Activated T-helper 1 cell treated with Interleukin-2 at 50 U/mL for 16 hours (primary cell): ENCODE measurements around the gene OR7G3.

Experiments
- DNase-seq: peaks from one replicate; pipeline ENCODE4 v3.0.0-alpha.2; 2020; ENCODE audit warnings: low read depth

The OR7G3 gene

GRCh38 chr19:9126900-9127405 is at the start of gene OR7G3:
Gene OR7G3 (minus strand): TSS chr19:9126950. CDS start chr19:9126950, 0 bp downstream.
- no peak for DNase-seq

GRCh38 chr19:9175326-9175725 is 48.6 kb upstream of the OR7G3 start:
- no peak for DNase-seq

GRCh38 chr19:9171393-9171991 is 44.7 kb upstream of the OR7G3 start:
- DNase-seq = no peak

- DNase-seq = no peak
These were observed 40.1 kb upstream of the OR7G3 start for GRCh38 chr19:9166846-9167245.

GRCh38 chr19:9165261-9165660 is 38.5 kb upstream of the OR7G3 start:
- DNase-seq = no peak

- DNase-seq = no peak
These were observed 34.7 kb upstream of the OR7G3 start for GRCh38 chr19:9161427-9161826.

- no peak for DNase-seq
These were observed 33.1 kb upstream of the OR7G3 start for GRCh38 chr19:9159891-9160290.

- no peak for DNase-seq
These were observed 29.6 kb upstream of the OR7G3 start for GRCh38 chr19:9156304-9156703.

- DNase-seq = no peak
These were observed 28.8 kb upstream of the OR7G3 start for GRCh38 chr19:9155591-9155990.

- DNase-seq = no peak
These were observed 24.6 kb upstream of the OR7G3 start for GRCh38 chr19:9151367-9151766.

- DNase-seq = no peak
These were observed 23.9 kb upstream of the OR7G3 start for GRCh38 chr19:9150650-9151049.

GRCh38 chr19:9149997-9150396 is 23.2 kb upstream of the OR7G3 start:
- DNase-seq = no peak

- no peak for DNase-seq
These were observed 21.9 kb upstream of the OR7G3 start for GRCh38 chr19:9148697-9149096.

GRCh38 chr19:9146882-9147281 is 20.1 kb upstream of the OR7G3 start:
- no peak for DNase-seq

GRCh38 chr19:9144920-9145319 is 18.2 kb upstream of the OR7G3 start:
- no peak for DNase-seq

- DNase-seq = peak; percentile 77
These were observed 13.6 kb upstream of the OR7G3 start, which contains the start of gene ZNF317 for GRCh38 chr19:9140159-9140874. Gene ZNF317 (plus strand): TSS chr19:9140397. CDS start chr19:9156017, 15,620 bp downstream.

- DNase-seq = no peak
These were observed 12.9 kb upstream of the OR7G3 start for GRCh38 chr19:9139609-9140158.

- no peak for DNase-seq
These were observed 5.7 kb upstream of the OR7G3 start for GRCh38 chr19:9132422-9132821.

GRCh38 chr19:9130965-9131364 is 4.2 kb upstream of the OR7G3 start:
- no peak for DNase-seq

GRCh38 chr19:9128171-9128570 is 1.4 kb upstream of the OR7G3 start:
- DNase-seq = no peak

- no peak for DNase-seq
These were observed 10.2 kb downstream of the OR7G3 start for GRCh38 chr19:9116547-9116946.

GRCh38 chr19:9115307-9115813 is 11.4 kb downstream of the OR7G3 start, which contains the start of gene OR7G1:
Gene OR7G1 (minus strand): TSS chr19:9115763. CDS start chr19:9115763, 0 bp downstream.
- DNase-seq = no peak

- no peak for DNase-seq
These were observed 16.8 kb downstream of the OR7G3 start for GRCh38 chr19:9109959-9110358.
